Esophagus (tissue), 2 donors: Measurements from ENCODE around the gene TANGO6. TPM values are rescaled to one million over a fixed set of nuclear protein-coding genes. Genes with fewer than 3 reads are reported as not detected.

Experiments used
- H3K27ac ChIP-seq, 2 donors: one replicate each; pipeline ENCODE4 v1.5.1; 2013; ENCODE audit warnings: low read depth in 2 of 2, mild to moderate bottlenecking in 2 of 2, inconsistent platforms in 1 of 2, low read length in 1 of 2, moderate library complexity in 1 of 2
- H3K27me3 ChIP-seq, 2 donors: one replicate each; pipeline ENCODE4 v1.6.1; 2013; ENCODE audit warnings: low read length in 2 of 2, control low read depth in 1 of 2, mild to moderate bottlenecking in 1 of 2; ENCODE audit not compliant: insufficient read depth in 2 of 2, control insufficient read depth in 1 of 2
- H3K36me3 ChIP-seq, 2 donors: one replicate each; pipeline ENCODE4 v1.6.1; 2013; ENCODE audit warnings: low read length in 1 of 2; ENCODE audit not compliant: control insufficient read depth in 2 of 2, insufficient read depth in 2 of 2
- H3K4me1 ChIP-seq, 2 donors: one replicate each; pipeline ENCODE4 v1.6.1; 2013; ENCODE audit warnings: low read length in 1 of 2; ENCODE audit not compliant: control insufficient read depth in 2 of 2, insufficient read depth in 2 of 2
- H3K4me3 ChIP-seq, 2 donors: one replicate each; pipeline ENCODE4 v1.5.1; 2013; ENCODE audit warnings: low read length in 2 of 2, mild to moderate bottlenecking in 2 of 2, low read depth in 1 of 2, moderate library complexity in 1 of 2
- H3K9me3 ChIP-seq, 2 donors: one replicate each; pipeline ENCODE4 v1.6.1; 2013; ENCODE audit warnings: mild to moderate bottlenecking in 2 of 2, low read depth in 1 of 2, low read length in 1 of 2, moderate library complexity in 1 of 2; ENCODE audit not compliant: control insufficient read depth in 2 of 2, insufficient read depth in 1 of 2
- WGBS, 2 donors: extraction: QIAGEN DNeasy Blood & Tissue Kit; methylation state at CpG; one replicate each; pipeline ENCODE4 v1.1.7; 2013; 5-methylcytosine and 5-hydroxymethylcytosine counted together
- polyA plus RNA-seq, 2 donors: library from polyadenylated mRNA; stranded (reverse); fragments of 200-250 nt; gene quantifications; one replicate each; pipeline ENCODE4 v1.2.3, GENCODE V29; 2013
- donor health status: healthy with polysubstance abuse.
- donor health status: Bipolar disorder and iron deficiency.

TANGO6 gene
- polyA plus RNA-seq, 2 donors, result 2.2 to 4.8 TPM

GRCh38 chr16:69113216-69113615 is 269.9 kb downstream of the TANGO6 start:
- Histone ChIP-seq H3K4me1 (peaks cover 0 to 3% of the 10 kb centered on the region in 2 donors), H3K27ac (no peak overlapping the region), H3K4me3 (no peak overlapping the region), H3K27me3 (no peaks in the 10 kb centered on the region), H3K36me3 (peaks cover 3 to 50% of the 10 kb centered on the region in 2 donors), H3K9me3 (peaks cover 0 to 3% of the 10 kb centered on the region in 2 donors)
- WGBS, 2 donors, result 91 to 92% methylated on average over 7 of the region's 7 CpGs

GRCh38 chr16:69114346-69114975 is 271.1 kb downstream of the TANGO6 start:
- WGBS, 2 donors, result 91% methylated on average over 25 of the region's 25 CpGs
- no peak overlapping the region for H3K27ac ChIP-seq
- H3K9me3 ChIP-seq, result no peaks in the 10 kb centered on the region
- H3K4me1 ChIP-seq, result peaks cover 0 to 3% of the 10 kb centered on the region in 2 donors
- peaks cover 5 to 48% of the 10 kb centered on the region in 2 donors for H3K36me3 ChIP-seq
- H3K27me3 ChIP-seq, result no peaks in the 10 kb centered on the region
- no peak overlapping the region for H3K4me3 ChIP-seq

- Histone ChIP-seq H3K4me1 (peaks cover 0 to 3% of the 10 kb centered on the region in 2 donors), H3K9me3 (no peaks in the 10 kb centered on the region), H3K27me3 (no peaks in the 10 kb centered on the region), H3K27ac (no peak overlapping the region), H3K36me3 (peaks cover 3 to 46% of the 10 kb centered on the region in 2 donors), H3K4me3 (no peak overlapping the region)
- WGBS, 2 donors, result 95 to 96% methylated on average over 6 of the region's 6 CpGs
Observed at GRCh38 chr16:69114976-69115355, 271.6 kb downstream of the TANGO6 start.

GRCh38 chr16:69115361-69115760 is 272.0 kb downstream of the TANGO6 start:
- H3K9me3 ChIP-seq, result no peaks in the 10 kb centered on the region
- peaks cover 3 to 47% of the 10 kb centered on the region in 2 donors for H3K36me3 ChIP-seq
- H3K27ac ChIP-seq, result no peak overlapping the region
- H3K4me3 ChIP-seq, result no peak overlapping the region
- 94 to 95% methylated on average over 5 of the region's 5 CpGs for whole genome bisulfite sequencing, 2 donors
- peaks cover 0 to 3% of the 10 kb centered on the region in 2 donors for H3K4me1 ChIP-seq
- H3K27me3 ChIP-seq, result no peaks in the 10 kb centered on the region

GRCh38 chr16:69115837-69116236 is 272.5 kb downstream of the TANGO6 start:
- Histone ChIP-seq H3K27ac (no peak overlapping the region), H3K4me3 (no peak overlapping the region), H3K27me3 (no peaks in the 10 kb centered on the region), H3K4me1 (peaks cover 0 to 3% of the 10 kb centered on the region in 2 donors), H3K9me3 (no peaks in the 10 kb centered on the region), H3K36me3 (peaks cover 7 to 46% of the 10 kb centered on the region in 2 donors)
- 43 to 70% methylated on average over 1 of the region's 1 CpG for WGBS, 2 donors

GRCh38 chr16:69116256-69116875 is 273.0 kb downstream of the TANGO6 start:
- H3K27ac ChIP-seq, result no peak overlapping the region
- no peaks in the 10 kb centered on the region for H3K27me3 ChIP-seq
- no peaks in the 10 kb centered on the region for H3K9me3 ChIP-seq
- no peak overlapping the region for H3K4me3 ChIP-seq
- H3K36me3 ChIP-seq, result peaks cover 9 to 50% of the 10 kb centered on the region in 2 donors
- 80 to 82% methylated on average over 7 of the region's 7 CpGs for WGBS, 2 donors
- H3K4me1 ChIP-seq, result peaks cover 0 to 3% of the 10 kb centered on the region in 2 donors

GRCh38 chr16:69116906-69117305 is 273.6 kb downstream of the TANGO6 start:
- no peaks in the 10 kb centered on the region for H3K9me3 ChIP-seq
- no peak overlapping the region for H3K4me3 ChIP-seq
- H3K27me3 ChIP-seq, result no peaks in the 10 kb centered on the region
- peaks cover 0 to 3% of the 10 kb centered on the region in 2 donors for H3K4me1 ChIP-seq
- 53 to 58% methylated on average over 6 of the region's 6 CpGs for WGBS, 2 donors
- H3K36me3 ChIP-seq, result peaks cover 9 to 47% of the 10 kb centered on the region in 2 donors
- H3K27ac ChIP-seq, result no peak overlapping the region

GRCh38 chr16:69118468-69118867 is 275.1 kb downstream of the TANGO6 start:
- Histone ChIP-seq H3K36me3 (peaks cover 9 to 43% of the 10 kb centered on the region in 2 donors), H3K27me3 (no peaks in the 10 kb centered on the region), H3K9me3 (no peaks in the 10 kb centered on the region), H3K4me1 (peaks cover 0 to 3% of the 10 kb centered on the region in 2 donors), H3K4me3 (no peak overlapping the region), H3K27ac (no peak overlapping the region)
- WGBS, 2 donors, result 80 to 84% methylated on average over 2 of the region's 2 CpGs

GRCh38 chr16:69118994-69119393 is 275.7 kb downstream of the TANGO6 start:
- Histone ChIP-seq H3K4me1 (peaks cover 0 to 3% of the 10 kb centered on the region in 2 donors), H3K4me3 (no peak overlapping the region), H3K27ac (no peak overlapping the region), H3K36me3 (peaks cover 9 to 38% of the 10 kb centered on the region in 2 donors), H3K27me3 (no peaks in the 10 kb centered on the region), H3K9me3 (no peaks in the 10 kb centered on the region)
- 86 to 94% methylated on average over 2 of the region's 2 CpGs for WGBS, 2 donors

- WGBS, 2 donors, result 91 to 98% methylated on average over 2 of the region's 2 CpGs
- Histone ChIP-seq H3K36me3 (peaks cover 9 to 32% of the 10 kb centered on the region in 2 donors), H3K27me3 (no peaks in the 10 kb centered on the region), H3K9me3 (no peaks in the 10 kb centered on the region), H3K4me1 (peaks cover 0 to 3% of the 10 kb centered on the region in 2 donors), H3K27ac (no peak overlapping the region), H3K4me3 (no peak overlapping the region)
Observed at GRCh38 chr16:69119536-69119935, 276.2 kb downstream of the TANGO6 start.
